Stimulated activated CD4-positive, alpha-beta T cell treated with anti-CD3 and anti-CD28 coated beads, Interleukin-2, amount 100 ng/mL, for 48 hours (primary cell): ENCODE data around the gene ATF3.

Source experiments
- DNase-seq, 2 donors: peaks; one replicate each; pipeline ENCODE4 v3.0.0-alpha.2; 2020

The ATF3 gene

GRCh38 chr1:212587016-212587887 is 21.3 kb upstream of the ATF3 start:
- DNase-seq: no peak

- DNase-seq: no peak
Measured at GRCh38 chr1:212587888-212588510, 20.6 kb upstream of the ATF3 start.

GRCh38 chr1:212589446-212589845 is 19.1 kb upstream of the ATF3 start:
- DNase-seq: no peak

- no peak for DNase-seq
Measured at GRCh38 chr1:212591922-212592321, 16.6 kb upstream of the ATF3 start.

GRCh38 chr1:212593821-212594251 is 14.7 kb upstream of the ATF3 start:
- no peak for DNase-seq

GRCh38 chr1:212594640-212595039 is 13.9 kb upstream of the ATF3 start:
- no peak for DNase-seq

GRCh38 chr1:212595229-212595628 is 13.3 kb upstream of the ATF3 start:
- DNase-seq: no peak

GRCh38 chr1:212595787-212596714 is 12.5 kb upstream of the ATF3 start:
- peak; percentile 24 to 36 for DNase-seq

GRCh38 chr1:212596798-212597197 is 11.8 kb upstream of the ATF3 start:
- DNase-seq: no peak

- no peak for DNase-seq
Measured at GRCh38 chr1:212597487-212597886, 11.1 kb upstream of the ATF3 start.

GRCh38 chr1:212600071-212600915 is 8.3 kb upstream of the ATF3 start:
- no peak for DNase-seq

- DNase-seq: no peak
Measured at GRCh38 chr1:212600980-212601379, 7.6 kb upstream of the ATF3 start.

GRCh38 chr1:212601524-212601923 is 7.0 kb upstream of the ATF3 start:
- DNase-seq: no peak

GRCh38 chr1:212605441-212606394 is 2.8 kb upstream of the ATF3 start:
- no peak for DNase-seq

- DNase-seq: peak; percentile 25 to 28
Measured at GRCh38 chr1:212606395-212607205, 2.0 kb upstream of the ATF3 start.

GRCh38 chr1:212607206-212607912 is 1.2 kb upstream of the ATF3 start:
- DNase-seq: no peak

GRCh38 chr1:212607913-212608391 is 609 bp upstream of the ATF3 start:
- DNase-seq: no peak

- peak; percentile 24 to 39 for DNase-seq
Measured at GRCh38 chr1:212608959-212609700, 569 bp downstream of the ATF3 start.
